RWPE2 (cell line): ENCODE measurements around the gene ROPN1L.

Experiments
- ATAC-seq: fragments of 200-7000 bp; cut with Tn5 transposase; 3 replicates; pipeline ENCODE4 v1.9.1; 2021; ENCODE audit warnings: low read depth
- DNase-seq: peaks from one replicate; pipeline ENCODE4 v3.0.0-alpha.2; 2020; ENCODE audit warnings: low spot score
- H3K27ac ChIP-seq: fragments of 450-650 bp; 2 replicates; pipeline ENCODE4 v1.5.1; 2017; ENCODE audit warnings: mild to moderate bottlenecking; ENCODE audit not compliant: poor library complexity, severe bottlenecking
- H3K27me3 ChIP-seq: fragments of 250-450 bp; sonication (Bioruptor Pico); 2 replicates; pipeline ENCODE4 v1.5.1; 2021; ENCODE audit warnings: mild to moderate bottlenecking, moderate library complexity; ENCODE audit not compliant: insufficient read depth, poor library complexity, severe bottlenecking
- H3K36me3 ChIP-seq: fragments of 250-450 bp; sonication (Bioruptor Pico); 2 replicates; pipeline ENCODE4 v1.5.1; 2020; ENCODE audit warnings: low read depth, mild to moderate bottlenecking, moderate library complexity
- H3K4me1 ChIP-seq: fragments of 250-450 bp; sonication (Bioruptor Pico); 2 replicates; pipeline ENCODE4 v1.5.1; 2021; ENCODE audit warnings: mild to moderate bottlenecking, moderate library complexity; ENCODE audit not compliant: insufficient read depth, poor library complexity, severe bottlenecking
- H3K4me3 ChIP-seq: fragments of 250-450 bp; sonication (Bioruptor Pico); 2 replicates; pipeline ENCODE4 v1.5.1; 2021; ENCODE audit warnings: mild to moderate bottlenecking, moderate library complexity; ENCODE audit not compliant: severe bottlenecking
- H3K9me3 ChIP-seq: fragments of 250-450 bp; sonication (Bioruptor Pico); 2 replicates; pipeline ENCODE4 v1.5.1; 2021; ENCODE audit warnings: mild to moderate bottlenecking, moderate library complexity; ENCODE audit not compliant: severe bottlenecking
- TF ChIP-seq, protein P1 (sequence below): fragments of 450-650 bp; IDR thresholded peaks from one replicate; pipeline ENCODE4 v1.5.1; 2017; ENCODE audit warnings: mild to moderate bottlenecking, moderate library complexity; ENCODE audit not compliant: poor library complexity, severe bottlenecking

Gene ROPN1L

GRCh38 chr5:10480237-10480985 lies 38.7 kb downstream of the ROPN1L start:
- DNase-seq (no peak), ATAC-seq (no peak)
- peak overlapping the region; percentile 67 for H3K27ac ChIP-seq
- H3K9me3 ChIP-seq, result no peaks in the 10 kb centered on the region
- TF ChIP-seq, protein P1, sequence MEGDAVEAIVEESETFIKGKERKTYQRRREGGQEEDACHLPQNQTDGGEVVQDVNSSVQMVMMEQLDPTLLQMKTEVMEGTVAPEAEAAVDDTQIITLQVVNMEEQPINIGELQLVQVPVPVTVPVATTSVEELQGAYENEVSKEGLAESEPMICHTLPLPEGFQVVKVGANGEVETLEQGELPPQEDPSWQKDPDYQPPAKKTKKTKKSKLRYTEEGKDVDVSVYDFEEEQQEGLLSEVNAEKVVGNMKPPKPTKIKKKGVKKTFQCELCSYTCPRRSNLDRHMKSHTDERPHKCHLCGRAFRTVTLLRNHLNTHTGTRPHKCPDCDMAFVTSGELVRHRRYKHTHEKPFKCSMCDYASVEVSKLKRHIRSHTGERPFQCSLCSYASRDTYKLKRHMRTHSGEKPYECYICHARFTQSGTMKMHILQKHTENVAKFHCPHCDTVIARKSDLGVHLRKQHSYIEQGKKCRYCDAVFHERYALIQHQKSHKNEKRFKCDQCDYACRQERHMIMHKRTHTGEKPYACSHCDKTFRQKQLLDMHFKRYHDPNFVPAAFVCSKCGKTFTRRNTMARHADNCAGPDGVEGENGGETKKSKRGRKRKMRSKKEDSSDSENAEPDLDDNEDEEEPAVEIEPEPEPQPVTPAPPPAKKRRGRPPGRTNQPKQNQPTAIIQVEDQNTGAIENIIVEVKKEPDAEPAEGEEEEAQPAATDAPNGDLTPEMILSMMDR, result no peak
- H3K4me1 ChIP-seq, result peaks cover 16% of the 10 kb centered on the region
- no peaks in the 10 kb centered on the region for H3K36me3 ChIP-seq
- H3K4me3 ChIP-seq, result no peak overlapping the region
- H3K27me3 ChIP-seq, result no peaks in the 10 kb centered on the region

DNA sequence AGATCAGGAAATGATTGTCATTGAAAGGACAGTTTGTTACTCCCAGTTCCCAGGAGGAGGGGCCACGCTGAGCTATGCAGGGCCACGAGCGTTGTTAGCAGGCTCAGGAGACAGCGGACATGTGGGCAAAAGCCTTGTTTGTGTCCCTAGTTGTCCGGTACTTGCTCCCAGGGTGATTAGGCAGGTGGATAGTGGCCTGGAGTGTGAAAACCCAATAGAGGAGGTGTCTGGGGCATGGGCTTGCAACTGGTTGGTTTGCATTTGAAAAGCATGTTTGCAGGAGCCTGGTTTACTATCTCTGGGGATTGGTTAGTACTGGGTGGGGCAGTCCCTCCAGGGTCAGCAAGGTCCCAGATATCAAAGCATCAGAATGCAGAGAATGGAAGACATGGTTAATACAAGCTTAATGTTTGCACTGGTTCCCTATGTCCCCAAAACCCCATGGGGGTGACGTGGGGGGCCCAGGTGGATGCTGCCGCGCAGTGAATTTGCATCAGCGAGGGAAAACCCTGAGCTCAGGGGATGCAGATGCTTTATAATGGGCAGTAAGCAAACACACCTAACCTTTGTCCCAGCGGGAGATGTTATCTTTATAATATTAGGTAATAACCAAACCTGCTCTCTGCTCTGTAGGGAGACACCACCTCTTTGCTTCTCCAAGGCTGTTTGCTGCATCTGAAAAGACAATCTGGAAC lies 39.7 kb downstream of the ROPN1L start:
- no peak for DNase-seq
- H3K27ac ChIP-seq, result no peak overlapping the region
- TF ChIP-seq, protein P1, result no peak

DNA sequence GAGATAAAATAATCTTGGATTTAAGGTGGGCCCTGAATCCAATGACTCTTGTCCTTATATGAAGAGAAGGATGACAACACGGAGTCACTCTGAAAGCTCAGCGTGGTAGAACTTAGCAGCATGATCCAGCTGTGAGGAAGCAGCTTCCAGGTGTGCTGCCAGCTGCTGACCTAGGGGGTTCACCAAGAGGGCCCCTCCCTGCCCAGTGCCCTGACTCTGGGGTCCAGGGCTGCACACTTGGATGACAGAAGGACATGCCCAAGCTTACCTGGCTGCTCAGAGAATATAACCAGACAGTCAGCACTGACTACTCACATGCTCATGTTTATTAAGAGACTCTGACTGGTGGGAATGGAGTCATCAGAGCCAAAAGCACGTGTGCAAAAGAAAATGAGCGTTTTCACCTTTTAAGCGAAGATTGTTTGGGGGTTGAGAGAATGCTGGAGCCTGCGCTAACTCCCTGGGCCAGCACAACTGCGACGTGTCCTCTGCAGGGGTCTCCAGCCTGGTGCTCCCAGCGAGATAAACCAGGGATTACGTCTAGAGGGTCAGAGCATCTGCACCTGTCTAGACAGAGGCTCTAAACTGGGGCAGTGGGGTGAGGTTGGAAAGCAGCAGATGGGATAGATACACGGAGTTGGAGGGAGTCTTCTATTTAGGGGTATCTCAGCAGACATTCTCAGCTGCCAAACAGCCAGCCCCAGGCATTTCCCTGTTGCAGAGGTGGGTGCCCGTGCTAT lies 41.3 kb downstream of the ROPN1L start:
- Histone ChIP-seq H3K9me3 (no peaks in the 10 kb centered on the region), H3K4me3 (no peak overlapping the region), H3K36me3 (no peaks in the 10 kb centered on the region), H3K27ac (no peak overlapping the region), H3K27me3 (no peaks in the 10 kb centered on the region), H3K4me1 (peaks cover 21% of the 10 kb centered on the region)
- ATAC-seq (no peak), DNase-seq (no peak)
- TF ChIP-seq, protein P1, result no peak

More for the DNA sequence above, 39.7 kb downstream of the ROPN1L start:
- ATAC-seq, result no peak
- peaks cover 16% of the 10 kb centered on the region for H3K4me1 ChIP-seq
- no peak overlapping the region for H3K4me3 ChIP-seq
- no peaks in the 10 kb centered on the region for H3K36me3 ChIP-seq
- H3K9me3 ChIP-seq, result no peaks in the 10 kb centered on the region
- H3K27me3 ChIP-seq, result no peaks in the 10 kb centered on the region

DNA sequence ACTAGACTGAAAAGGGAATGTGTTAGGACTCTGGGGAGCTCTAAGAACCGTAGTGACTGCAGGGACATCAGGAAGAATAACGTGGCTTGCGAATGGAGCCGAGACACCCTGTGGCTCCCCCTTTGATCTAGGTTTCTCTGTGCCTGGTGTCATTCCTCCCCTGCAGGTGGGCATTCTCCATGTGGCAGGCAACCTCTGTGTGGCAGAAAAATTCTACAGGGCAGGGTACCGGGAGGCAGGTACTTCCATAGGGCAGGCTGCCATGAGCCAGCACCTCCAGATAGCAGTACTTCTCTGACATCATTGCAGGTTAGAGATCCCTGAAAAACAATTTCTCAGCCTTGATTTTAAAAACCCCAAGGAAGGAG lies 43.1 kb downstream of the ROPN1L start:
- no peak for ATAC-seq
- H3K4me3 ChIP-seq, result no peak overlapping the region
- peaks cover 8% of the 10 kb centered on the region for H3K4me1 ChIP-seq
- TF ChIP-seq, protein P1, result no peak
- H3K9me3 ChIP-seq, result no peaks in the 10 kb centered on the region
- no peak overlapping the region for H3K27ac ChIP-seq
- H3K27me3 ChIP-seq, result no peaks in the 10 kb centered on the region
- no peaks in the 10 kb centered on the region for H3K36me3 ChIP-seq
- no peak for DNase-seq
